ENCODE data around the gene CYB5R4.

DNA sequence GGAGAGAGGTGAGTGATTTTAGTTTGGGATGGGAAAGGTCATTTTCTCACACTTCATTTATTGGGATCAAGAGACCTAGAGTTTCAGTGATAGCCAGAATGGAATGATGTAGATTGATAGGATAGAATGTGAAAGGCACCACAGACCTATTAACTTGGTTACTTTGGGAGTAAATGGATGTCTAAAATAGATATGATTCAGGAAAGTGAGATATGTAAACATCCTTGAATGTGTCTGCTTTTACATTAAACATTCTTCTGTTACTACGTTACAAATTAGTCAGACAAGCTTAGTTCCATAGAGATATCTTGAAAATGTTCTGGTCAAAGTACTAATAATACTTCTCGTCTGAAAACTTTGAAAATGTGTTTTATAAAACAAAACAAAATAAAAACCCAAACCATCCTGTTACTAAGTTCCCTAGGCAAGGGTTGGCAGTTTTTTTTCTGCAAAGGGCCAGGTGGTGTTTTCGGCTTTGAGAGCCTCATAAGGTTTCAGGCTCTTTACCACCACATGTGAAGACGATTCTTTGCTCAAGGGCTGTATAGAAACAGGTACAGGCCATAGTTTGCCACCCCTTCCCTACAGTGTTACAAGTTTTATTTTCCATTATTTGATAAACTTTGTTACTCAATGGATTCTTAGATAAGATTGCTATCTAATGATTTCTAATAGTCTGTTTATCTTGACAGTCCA lies 3.4 kb downstream of the CYB5R4 start:
- no peak for TF ChIP-seq CTCF (conservative IDR thresholded peaks at IDR 0.05; ENCODE audit: low read depth, low read length)
- TF ChIP-seq EZH2 (IDR thresholded peaks at IDR 0.05; ENCODE audit: borderline replicate concordance, low read depth, low read length, poor library complexity, severe bottlenecking) = no peak
